C4-2B (cell line): ENCODE results near the gene PARD3B.

Experiments used
- ZFX ChIP-seq: fragments of 450-650 bp; IDR thresholded peaks from 2 replicates; pipeline ENCODE4 v1.6.1; 2017
- TF ChIP-seq, protein P1 (sequence below): fragments of 450-650 bp; conservative IDR thresholded peaks from 2 replicates; pipeline ENCODE4 v1.5.1; 2017; ENCODE audit warnings: mild to moderate bottlenecking

DNA sequence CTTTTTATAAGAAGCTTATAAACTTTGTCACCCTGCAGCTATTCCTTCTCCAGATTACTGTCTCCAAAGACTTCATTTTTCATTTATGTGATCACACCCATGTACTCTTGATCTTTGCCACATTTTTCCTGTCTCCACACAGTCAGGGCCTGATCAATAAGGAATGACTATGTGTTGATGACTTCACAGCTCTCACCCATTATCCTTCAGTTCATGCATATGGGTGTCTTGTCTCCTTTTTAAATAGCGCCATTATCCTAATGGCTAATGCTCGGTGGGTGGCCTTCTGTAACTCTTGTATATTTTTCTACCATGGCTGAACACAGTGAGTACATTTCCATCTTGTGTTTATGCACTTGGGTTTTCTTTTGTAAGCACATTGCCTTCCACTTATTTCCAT is 801.4 kb downstream of the PARD3B start:
- TF ChIP-seq, protein P1, sequence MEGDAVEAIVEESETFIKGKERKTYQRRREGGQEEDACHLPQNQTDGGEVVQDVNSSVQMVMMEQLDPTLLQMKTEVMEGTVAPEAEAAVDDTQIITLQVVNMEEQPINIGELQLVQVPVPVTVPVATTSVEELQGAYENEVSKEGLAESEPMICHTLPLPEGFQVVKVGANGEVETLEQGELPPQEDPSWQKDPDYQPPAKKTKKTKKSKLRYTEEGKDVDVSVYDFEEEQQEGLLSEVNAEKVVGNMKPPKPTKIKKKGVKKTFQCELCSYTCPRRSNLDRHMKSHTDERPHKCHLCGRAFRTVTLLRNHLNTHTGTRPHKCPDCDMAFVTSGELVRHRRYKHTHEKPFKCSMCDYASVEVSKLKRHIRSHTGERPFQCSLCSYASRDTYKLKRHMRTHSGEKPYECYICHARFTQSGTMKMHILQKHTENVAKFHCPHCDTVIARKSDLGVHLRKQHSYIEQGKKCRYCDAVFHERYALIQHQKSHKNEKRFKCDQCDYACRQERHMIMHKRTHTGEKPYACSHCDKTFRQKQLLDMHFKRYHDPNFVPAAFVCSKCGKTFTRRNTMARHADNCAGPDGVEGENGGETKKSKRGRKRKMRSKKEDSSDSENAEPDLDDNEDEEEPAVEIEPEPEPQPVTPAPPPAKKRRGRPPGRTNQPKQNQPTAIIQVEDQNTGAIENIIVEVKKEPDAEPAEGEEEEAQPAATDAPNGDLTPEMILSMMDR, result no peak
- no peak for TF ChIP-seq ZFX
